GM18861 (cell line): Measurements from ENCODE around the gene POLR1H.
A peak's percentile ranks its signal among the peaks of the same experiment; 100 is the strongest.
"Not testable (repeated sequence)": the region's sequence is repeated elsewhere in the genome, so short reads cannot be mapped to it uniquely, and the experiment has no call there.

ENCODE experiments used
- ATAC-seq: cut with Tn5 transposase; IDR thresholded peaks from one replicate; pipeline ENCODE4 v1.9.1; 2021; ENCODE audit not compliant: unreplicated experiment

The POLR1H gene, protein sequence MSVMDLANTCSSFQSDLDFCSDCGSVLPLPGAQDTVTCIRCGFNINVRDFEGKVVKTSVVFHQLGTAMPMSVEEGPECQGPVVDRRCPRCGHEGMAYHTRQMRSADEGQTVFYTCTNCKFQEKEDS

DNA sequence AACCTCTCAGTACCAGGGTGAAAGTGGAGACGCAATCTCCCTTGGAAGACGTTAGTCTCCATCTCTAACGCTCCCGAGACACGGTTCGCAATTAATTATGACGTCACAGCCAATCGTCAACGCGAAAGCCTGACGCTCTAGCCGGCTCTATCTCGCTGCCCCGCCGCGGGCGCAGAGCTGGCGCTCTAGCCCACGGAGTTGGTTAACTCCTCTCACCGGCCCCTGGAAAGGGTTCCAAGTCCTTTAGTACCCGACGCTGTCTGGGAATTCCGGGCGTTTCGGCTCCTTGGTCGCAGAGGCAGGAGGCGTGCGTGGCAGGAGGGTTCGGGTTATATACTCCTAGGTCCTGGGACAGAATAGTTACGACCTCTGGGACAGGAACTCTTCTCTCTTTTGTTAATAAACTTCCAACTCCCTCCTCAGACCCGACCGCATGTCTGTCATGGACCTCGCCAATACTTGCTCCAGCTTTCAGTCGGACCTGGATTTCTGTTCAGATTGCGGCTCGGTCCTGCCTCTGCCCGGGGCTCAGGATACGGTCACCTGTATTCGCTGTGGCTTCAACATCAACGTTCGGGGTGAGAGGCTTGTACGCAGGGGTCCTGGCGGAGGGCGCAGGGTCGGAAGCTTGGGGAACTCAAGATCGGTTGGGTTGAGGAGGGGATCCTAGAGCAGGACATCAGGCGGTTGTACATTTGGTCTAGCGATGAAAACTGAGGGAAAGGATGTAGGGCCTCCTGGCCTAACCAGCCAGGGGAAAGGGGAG is at the start of gene POLR1H:
TSS of gene POLR1H (plus strand) at position 174 of the 766 bp plus-strand sequence. CDS start at position 434, 260 bp downstream.
- ATAC-seq = peak; percentile 82

DNA sequence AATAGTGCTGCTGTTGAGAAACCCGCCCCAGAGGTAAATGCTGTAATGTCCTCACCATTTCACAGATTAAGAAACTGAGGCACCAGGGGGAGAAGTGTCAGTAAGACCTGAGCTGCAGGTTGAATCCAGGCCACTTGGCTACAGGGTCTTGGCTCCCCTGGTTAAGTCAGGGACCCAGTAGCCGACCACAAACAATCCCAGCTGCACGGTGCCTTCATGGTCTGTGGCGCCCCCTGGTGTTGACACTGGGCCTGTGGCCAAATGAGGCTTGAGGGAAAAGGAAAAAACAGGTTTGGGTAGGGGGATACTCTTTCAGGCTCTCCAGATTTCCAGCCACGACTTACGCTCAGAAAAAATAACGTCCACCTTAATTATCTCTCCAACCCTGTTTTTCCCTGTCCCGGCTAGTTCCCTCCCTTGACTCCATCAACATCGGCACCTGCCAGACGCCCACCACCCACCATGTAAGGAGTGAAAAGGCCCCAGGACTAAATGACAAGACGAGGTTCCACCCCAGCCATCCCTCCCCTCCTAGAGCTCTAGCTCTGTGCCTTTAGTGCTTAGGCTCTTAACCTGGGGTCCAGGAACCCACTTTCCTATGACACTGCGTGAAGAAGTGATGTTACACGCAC is 47.7 kb upstream of the POLR1H start:
- no peak for ATAC-seq

DNA sequence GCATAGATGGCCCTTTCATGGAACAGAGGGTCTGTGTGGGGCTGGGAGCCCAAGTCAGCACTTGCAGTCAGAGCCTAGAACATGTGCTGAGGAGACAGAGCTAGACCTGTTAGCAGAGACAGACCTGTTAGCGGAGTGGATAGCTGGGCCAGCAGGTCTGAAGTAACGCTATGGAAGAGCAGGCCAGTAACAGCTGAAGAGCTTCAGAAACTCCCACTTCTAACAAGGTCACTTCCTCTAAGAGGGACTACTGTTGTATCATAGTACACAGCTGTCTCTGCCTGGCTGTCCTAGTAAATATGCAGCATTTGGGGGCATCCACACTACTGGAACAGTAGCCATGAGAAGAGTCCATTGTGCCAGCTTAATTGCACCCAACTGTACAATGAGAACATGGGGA is 41.2 kb upstream of the POLR1H start:
- no peak for ATAC-seq

- no peak for ATAC-seq
Measured at GRCh38 chr6:30020626-30021025, 40.4 kb upstream of the POLR1H start.

DNA sequence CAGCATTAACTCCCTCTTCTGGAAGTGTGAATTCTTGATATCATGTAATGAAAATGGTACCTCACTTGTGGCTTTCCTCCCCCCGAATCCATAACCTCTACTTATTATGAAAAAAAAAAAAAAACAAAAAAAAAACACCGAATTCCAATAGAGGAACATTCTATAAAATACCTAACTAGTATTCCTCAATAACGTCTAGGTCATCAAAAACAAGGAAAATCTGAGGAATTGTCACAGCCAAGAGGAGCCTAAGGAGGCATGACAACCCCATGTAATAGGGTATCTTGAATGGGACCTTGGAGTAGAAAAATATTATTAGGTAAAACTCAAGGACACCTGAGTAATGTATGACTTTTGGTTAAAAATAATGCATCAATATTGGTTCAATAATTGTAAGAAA is 38.9 kb upstream of the POLR1H start:
- ATAC-seq = no peak

DNA sequence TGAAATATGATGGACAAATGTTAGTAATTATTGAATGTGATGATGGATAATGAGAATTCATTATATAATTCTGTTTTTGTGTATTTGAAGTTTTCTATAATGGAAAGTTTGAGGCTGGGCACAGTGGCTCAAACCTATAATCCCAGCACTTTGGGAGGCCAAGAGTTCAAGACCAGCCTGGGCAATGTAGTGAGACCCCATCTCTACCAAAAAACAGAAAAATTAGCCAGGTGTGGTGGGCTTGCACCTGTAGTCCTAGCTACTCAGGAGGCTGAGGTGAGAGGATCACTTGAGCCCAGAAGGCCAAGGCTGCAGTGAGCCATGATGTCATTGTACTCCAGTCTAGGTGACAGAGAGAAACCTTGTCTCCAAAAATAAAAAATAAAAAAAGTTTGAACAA is 38.4 kb upstream of the POLR1H start:
- ATAC-seq = not testable (repeated sequence)

DNA sequence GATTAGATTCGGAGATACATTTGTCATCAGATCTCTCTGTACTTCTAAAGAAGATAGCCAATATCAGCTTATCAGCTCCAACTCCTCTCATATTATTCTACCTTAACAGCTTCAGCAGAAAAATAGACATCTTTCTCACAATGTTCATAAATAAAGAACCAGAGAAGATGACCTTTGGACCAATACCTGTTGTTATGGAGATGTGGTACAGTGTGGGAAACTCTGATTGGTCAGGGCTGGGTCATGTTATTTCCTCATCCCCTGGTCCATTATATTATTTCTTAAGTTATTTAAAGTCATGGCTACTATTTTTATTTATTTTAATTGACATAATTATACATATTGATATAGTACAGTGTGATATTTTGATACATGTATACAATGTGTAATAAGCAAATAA is 35.9 kb upstream of the POLR1H start:
- ATAC-seq = no peak

GRCh38 chr6:30029588-30029987 is 31.5 kb upstream of the POLR1H start:
- ATAC-seq = no peak

GRCh38 chr6:30031381-30031780 is 29.7 kb upstream of the POLR1H start:
- no peak for ATAC-seq

DNA sequence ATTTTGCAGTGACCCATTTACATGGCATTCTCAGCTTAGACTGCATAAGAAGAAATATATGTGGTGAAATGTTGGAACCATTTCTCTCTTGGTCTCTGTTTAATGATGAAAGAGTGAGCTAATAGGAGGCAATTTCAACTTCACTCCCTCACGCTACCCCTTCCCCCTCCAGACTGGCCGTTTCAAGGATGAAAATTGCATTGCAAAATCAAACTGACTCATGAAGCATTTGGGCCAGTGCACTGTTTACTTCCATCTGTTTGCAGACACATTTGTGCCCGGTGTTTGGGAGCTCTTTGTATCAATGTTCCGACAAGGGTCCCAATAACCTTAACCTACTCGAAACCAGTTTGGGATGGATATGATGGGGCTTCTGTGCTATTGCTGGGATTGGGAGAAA is 27.6 kb upstream of the POLR1H start:
- ATAC-seq = not testable (repeated sequence)

DNA sequence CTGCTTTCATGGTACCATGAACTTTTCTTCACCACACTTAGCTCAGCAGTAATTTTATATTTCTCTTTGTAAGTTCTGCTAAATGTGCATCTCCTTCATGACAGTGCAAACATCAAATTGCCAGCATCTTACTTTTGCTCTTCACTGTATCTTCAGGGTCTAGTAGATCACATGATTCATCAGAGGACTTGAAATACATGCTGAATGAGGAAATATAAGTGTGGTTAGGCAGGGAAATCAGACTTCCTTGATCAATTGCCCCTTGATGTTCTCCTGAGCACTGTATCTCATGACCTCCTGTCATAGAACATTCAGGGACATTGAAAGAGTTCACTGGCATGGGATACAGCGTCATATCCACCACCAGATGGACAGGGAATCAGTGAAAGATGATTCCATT is 25.3 kb upstream of the POLR1H start:
- no peak for ATAC-seq

GRCh38 chr6:30037182-30037788 is 23.8 kb upstream of the POLR1H start:
- no peak for ATAC-seq

DNA sequence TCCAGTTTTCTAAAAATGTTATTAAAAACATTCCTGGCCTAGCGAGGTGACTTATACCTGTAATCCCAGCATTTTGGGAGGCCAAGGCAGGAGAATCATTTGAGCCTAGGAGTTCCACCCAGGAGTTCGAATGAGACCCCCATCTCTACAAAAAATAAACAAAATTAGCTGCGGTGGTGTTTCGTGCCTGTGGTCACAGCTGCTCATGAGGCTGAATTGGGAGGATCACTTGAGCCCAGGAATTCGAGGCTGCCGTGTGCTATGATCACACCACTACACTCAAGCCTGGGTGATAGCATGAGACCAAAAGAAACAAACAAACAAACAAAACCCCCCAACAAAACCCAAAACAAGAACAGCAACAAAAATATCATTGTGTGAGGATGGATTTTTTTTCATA is 19.8 kb upstream of the POLR1H start:
- no peak for ATAC-seq

DNA sequence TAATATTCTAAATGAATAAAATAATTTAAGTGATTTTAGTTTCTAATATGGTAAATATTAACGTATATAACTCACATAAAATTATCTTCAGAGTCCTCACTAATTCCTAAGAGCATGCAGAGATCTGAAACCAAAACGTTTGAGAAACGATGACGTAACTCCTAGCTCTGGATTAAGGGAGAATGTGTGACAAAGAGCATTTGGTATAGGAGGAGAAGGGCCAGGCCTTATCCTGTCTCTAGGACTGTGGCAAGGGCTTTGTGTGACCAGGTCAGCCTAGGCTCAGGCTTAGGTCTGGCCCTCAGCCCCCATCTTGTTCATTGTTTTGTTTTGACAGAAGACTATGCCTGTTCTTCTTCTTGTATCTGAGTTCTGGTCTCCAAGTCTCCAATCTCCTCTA is 19.2 kb upstream of the POLR1H start:
- no peak for ATAC-seq

GRCh38 chr6:30042476-30042875 is 18.6 kb upstream of the POLR1H start:
- no peak for ATAC-seq

- ATAC-seq = no peak
Measured at GRCh38 chr6:30042914-30043313, 18.2 kb upstream of the POLR1H start.

DNA sequence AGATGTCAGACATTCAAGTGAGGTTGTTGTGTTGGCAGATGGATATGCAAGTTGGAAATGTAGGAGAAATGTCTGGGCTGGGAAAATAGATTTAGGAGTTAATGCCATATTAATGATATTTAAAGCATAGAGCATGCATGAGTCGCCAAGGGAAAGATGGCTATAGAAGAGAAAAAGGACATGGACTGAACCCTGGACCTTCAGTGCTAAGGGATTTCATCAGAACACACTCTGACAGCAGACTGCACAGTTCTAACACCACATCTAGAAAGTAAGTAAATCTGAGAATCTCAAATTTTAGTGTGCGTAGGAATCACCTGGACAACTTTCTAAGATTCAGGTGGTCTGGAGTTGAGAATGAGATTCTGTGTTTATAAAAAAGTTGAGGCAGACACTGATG is 17.3 kb upstream of the POLR1H start:
- no peak for ATAC-seq

GRCh38 chr6:30044630-30045029 is 16.4 kb upstream of the POLR1H start:
- no peak for ATAC-seq

DNA sequence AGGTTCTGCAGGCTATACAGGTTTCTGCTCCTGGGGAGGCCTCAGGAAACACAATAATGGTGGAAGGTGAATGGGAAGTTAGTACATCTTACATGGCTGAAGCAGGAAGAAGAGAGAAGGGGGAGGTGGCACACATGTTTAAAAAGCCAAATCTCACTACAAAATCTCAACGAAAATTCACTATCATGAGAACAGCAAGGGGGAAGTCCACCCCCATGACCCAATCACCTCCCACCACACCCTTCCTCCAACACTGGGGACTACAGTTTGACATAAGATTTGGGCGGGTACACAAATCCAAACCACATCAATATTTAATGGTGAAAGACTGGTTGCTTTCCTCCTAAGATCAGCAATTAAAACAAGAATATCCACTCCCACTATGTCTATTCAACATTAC is 13.8 kb upstream of the POLR1H start:
- no peak for ATAC-seq

DNA sequence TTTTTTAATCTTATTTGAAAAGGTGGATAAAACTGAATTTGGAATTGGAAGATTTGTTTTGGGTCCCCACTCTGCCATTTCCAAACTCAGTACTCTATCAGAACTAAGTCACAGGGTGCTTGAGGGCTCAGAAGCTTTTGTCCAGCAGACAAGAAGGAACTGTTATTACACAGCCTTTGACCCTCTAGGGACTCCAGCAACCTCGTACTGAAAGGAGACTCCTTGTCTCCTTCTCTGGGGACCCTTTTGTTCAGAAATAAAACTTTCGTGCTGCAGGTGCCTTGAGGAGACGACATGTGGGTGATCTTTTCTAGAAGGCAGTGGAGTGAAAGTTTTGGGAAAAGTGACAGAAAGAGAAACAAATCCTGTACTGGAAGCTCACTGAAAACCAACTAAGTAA is 7.4 kb upstream of the POLR1H start:
- no peak for ATAC-seq

DNA sequence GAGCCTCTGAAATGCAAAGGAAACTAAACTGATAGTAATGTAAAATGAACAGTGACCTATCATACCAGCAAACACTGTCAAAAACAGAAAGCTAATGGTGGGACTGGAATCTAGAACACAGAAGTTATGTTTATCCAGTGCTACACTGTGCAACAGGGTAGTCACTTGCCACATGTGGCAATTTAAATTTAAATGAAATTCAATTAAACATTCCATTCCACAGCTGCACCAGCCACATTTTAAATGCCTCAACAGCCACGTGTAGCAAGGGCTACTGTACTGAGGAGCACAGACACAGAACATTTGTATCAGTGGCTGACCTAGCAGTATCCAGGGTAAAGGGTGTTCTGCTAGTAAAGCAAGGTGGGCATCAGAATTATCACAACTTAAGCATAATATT is 5.6 kb upstream of the POLR1H start:
- ATAC-seq = no peak

DNA sequence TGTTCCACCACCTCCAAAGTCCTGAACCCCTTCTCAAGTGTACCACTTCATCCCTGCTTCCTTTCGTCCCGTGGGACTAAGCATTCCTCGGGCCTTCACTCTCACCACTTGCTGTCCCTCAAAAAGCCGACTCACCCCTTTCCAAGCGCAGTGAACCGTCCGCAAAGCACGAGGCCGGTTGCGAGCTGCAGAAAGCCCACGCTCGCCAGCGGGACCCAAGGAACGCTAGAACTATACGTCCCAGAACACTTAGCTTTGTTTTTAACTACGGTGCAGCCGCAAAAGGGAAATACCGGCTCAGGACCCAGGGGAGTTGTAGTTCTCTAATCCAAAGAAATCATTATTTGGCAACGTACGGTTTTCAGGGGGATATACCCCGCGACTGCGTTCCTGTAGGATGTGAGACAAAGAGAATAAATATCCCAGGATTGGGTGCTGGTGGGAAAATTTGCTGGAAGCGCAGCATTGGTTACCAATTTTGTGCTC is 416 bp upstream of the POLR1H start:
- no peak for ATAC-seq
